HepG2 (cell line): ENCODE measurements around the gene TBC1D22A. TPM values are rescaled to one million over a fixed set of nuclear protein-coding genes. Genes with fewer than 3 reads are reported as not detected.

Experiments
- ATAC-seq: fragments of 200-7000 bp; cut with Tn5 transposase; 3 replicates; pipeline ENCODE4 v1.9.1; 2020; ENCODE audit warnings: mild to moderate bottlenecking, moderate library complexity
- BruUV-seq: library from RNA; stranded (reverse); fragments of 400-500 nt; replicated peaks from 2 replicates; lab custom pipeline; 2021; lab: Mats Ljungman, UMichigan
- CTCF ChIA-PET: fragments of 300-600 bp; formaldehyde crosslinking; extraction: SDS; loops from one replicate; lab custom pipeline; 2021; ENCODE audit warnings: low total read pairs, inconsistent platforms, low intra/inter-chr PET ratio; lab: Yijun Ruan, JAX
- POLR2A ChIA-PET: fragments of 350-600 bp; sonication (Branson Sonifier 250); formaldehyde crosslinking; loops from one replicate; lab custom pipeline; 2020; ENCODE audit warnings: antibody characterized with exemption, inconsistent platforms; lab: Yijun Ruan, JAX
- DNase-seq: peaks from one replicate; pipeline ENCODE4 v3.0.0-alpha.2; 2015; ENCODE audit warnings: low spot score
- FAIRE-seq: peaks from 3 replicates; lab custom pipeline; 2011; peaks lifted over from hg19 to GRCh38; lab: Jason Lieb, UNC
- H2AFZ ChIP-seq: one replicate; pipeline ENCODE4 v1.6.1; 2011; ENCODE audit warnings: low read length, inconsistent platforms
- H3K27ac ChIP-seq: fragments of 300-600 bp; 3 replicates; pipeline ENCODE4 v1.8.0; 2011; ENCODE audit warnings: mixed run types, mild to moderate bottlenecking, mixed read lengths, low read length, inconsistent platforms; ENCODE audit not compliant: insufficient read depth; ENCODE audit errors: extremely low read length
- H3K27me3 ChIP-seq, 2 experiments: fragments of 200-600 bp in 1 of 2; 2 replicates in 1 of 2; 3 replicates in 1 of 2; pipeline versions ENCODE4 v1.6.0 to v1.8.0; 2011; ENCODE audit warnings: low read length in 2 of 2, mild to moderate bottlenecking in 2 of 2, moderate library complexity in 2 of 2, inconsistent platforms in 1 of 2; ENCODE audit not compliant: insufficient read depth in 2 of 2, control insufficient read depth in 1 of 2
- H3K36me3 ChIP-seq, 2 experiments: fragments of 200-600 bp in 1 of 2; replicated peaks in 1 of 2; 2 replicates in 1 of 2; 3 replicates in 1 of 2; pipeline versions ENCODE4 v1.5.1 to v1.8.0; 2011; ENCODE audit warnings: low read length in 2 of 2, inconsistent platforms in 1 of 2; ENCODE audit not compliant: insufficient read depth in 2 of 2, control insufficient read depth in 1 of 2
- H3K4me1 ChIP-seq: 2 replicates; pipeline ENCODE4 v1.5.1; 2012; ENCODE audit warnings: low read length, inconsistent platforms; ENCODE audit not compliant: insufficient read depth
- H3K4me2 ChIP-seq: 2 replicates; pipeline ENCODE4 v1.6.0; 2011; ENCODE audit warnings: low read depth, low read length, inconsistent platforms
- H3K4me3 ChIP-seq, 3 experiments: fragments of 200-600 bp in 1 of 3; sonication (generic), shearing (Covaris generic) in 1 of 3; replicated peaks in 1 of 3; 2 replicates each; pipeline ENCODE4 v1.5.1; 2011 to 2016; ENCODE audit warnings: low read length in 3 of 3, inconsistent platforms in 2 of 3, low read depth in 2 of 3, mild to moderate bottlenecking in 2 of 3, control low read depth in 1 of 3, mixed read lengths in 1 of 3; ENCODE audit not compliant: insufficient read depth in 1 of 3
- H3K79me2 ChIP-seq: one replicate; pipeline ENCODE4 v1.6.1; 2011; ENCODE audit warnings: low read length, inconsistent platforms; ENCODE audit not compliant: insufficient read depth
- H3K9ac ChIP-seq: 2 replicates; pipeline ENCODE4 v1.6.0; 2011; ENCODE audit warnings: mild to moderate bottlenecking, low read depth, low read length, inconsistent platforms; ENCODE audit not compliant: insufficient read depth
- H3K9me3 ChIP-seq: 2 replicates; pipeline ENCODE4 v1.5.1; 2012; ENCODE audit warnings: mild to moderate bottlenecking, low read length
- H4K20me1 ChIP-seq: 2 replicates; pipeline ENCODE4 v1.6.0; 2011; ENCODE audit warnings: inconsistent platforms, mild to moderate bottlenecking, low read length, moderate library complexity; ENCODE audit not compliant: insufficient read depth
- BATF2 ChIP-seq: sonication (generic); formaldehyde crosslinking; IDR thresholded peaks from 2 replicates; pipeline ENCODE4 v1.8.0; 2022; ENCODE audit warnings: mild to moderate bottlenecking, missing genetic modification reagents, moderate library complexity
- FOSL2 ChIP-seq: sonication (generic); formaldehyde crosslinking; IDR thresholded peaks from 2 replicates; pipeline ENCODE4 v1.4.0; 2020; ENCODE audit warnings: missing genetic modification reagents
- FOXJ3 ChIP-seq: sonication (generic); formaldehyde crosslinking; IDR thresholded peaks from 2 replicates; pipeline ENCODE4 v1.4.0; 2020; ENCODE audit warnings: missing genetic modification reagents, mild to moderate bottlenecking, borderline replicate concordance
- GABPA ChIP-seq, 2 experiments: IDR thresholded peaks; 2 replicates each; pipeline ENCODE4 v1.6.1; 2011 to 2016; ENCODE audit warnings: low read depth in 2 of 2, low read length in 1 of 2, missing biosample characterization in 1 of 2, missing genetic modification characterization in 1 of 2
- MAFK ChIP-seq, 2 experiments: IDR thresholded peaks in 1 of 2; conservative IDR thresholded peaks in 1 of 2; 2 replicates each; pipeline ENCODE4 v1.6.1; 2011; ENCODE audit warnings: improper control_type of control experiment in 2 of 2, low read length in 2 of 2
- PCBP1 ChIP-seq: fragments of 200-400 bp; formaldehyde crosslinking; IDR thresholded peaks from 2 replicates; pipeline ENCODE4 v1.6.1; 2017; ENCODE audit warnings: mild to moderate bottlenecking, low read depth, low read length, borderline replicate concordance
- RFX1 ChIP-seq: fragments of 450-650 bp; IDR thresholded peaks from 2 replicates; pipeline ENCODE4 v1.6.1; 2017
- TEAD2 ChIP-seq: sonication (generic); formaldehyde crosslinking; IDR thresholded peaks from 2 replicates; pipeline ENCODE4 v1.9.0; 2021; ENCODE audit warnings: missing genetic modification reagents
- TOE1 ChIP-seq: sonication (generic); formaldehyde crosslinking; IDR thresholded peaks from 2 replicates; pipeline ENCODE4 v1.4.0; 2020; ENCODE audit warnings: mild to moderate bottlenecking, missing genetic modification reagents
- ZFP82 ChIP-seq: sonication (generic); formaldehyde crosslinking; IDR thresholded peaks from 2 replicates; pipeline ENCODE4 v1.5.1; 2020; ENCODE audit warnings: mild to moderate bottlenecking, missing genetic modification reagents, borderline replicate concordance
- ZNF280B ChIP-seq: sonication (generic); formaldehyde crosslinking; IDR thresholded peaks from 2 replicates; pipeline ENCODE4 v1.5.0; 2020; ENCODE audit warnings: missing genetic modification reagents, mild to moderate bottlenecking, borderline replicate concordance
- ZSCAN25 ChIP-seq: sonication (generic); formaldehyde crosslinking; IDR thresholded peaks from 2 replicates; pipeline ENCODE4 v1.8.0; 2022; ENCODE audit warnings: mild to moderate bottlenecking, missing genetic modification reagents
- WGBS: methylation state at CpG from one replicate; pipeline ENCODE4 v1.1.6; 2017; ENCODE audit warnings: low lambda C conversion rate; 5-methylcytosine and 5-hydroxymethylcytosine counted together
- in situ Hi-C: cut with HindIII; loops from 2 replicates; pipeline ENCODE4 v1.10.0; 2017; ENCODE audit warnings: low pct_unique_long_range_greater_than_20kb; ENCODE audit not compliant: extremely low pct_ligation_motif_present
- intact Hi-C: fragments of 100-400 bp; cut with micrococcal nuclease; formaldehyde crosslinking; loops from one replicate; pipeline ENCODE4 v1.10.0; 2022; ENCODE audit not compliant: unreplicated experiment
- polyA plus RNA-seq, 8 experiments: library from polyadenylated mRNA; depleted of rRNA in 3 of 8; stranded (reverse) in 7 of 8; unstranded in 1 of 8; fragments of >200 nt; fragmentation: Illumina TruSeq in 4 of 8; extraction: Trizol in 4 of 8; gene quantifications; 2 replicates each; pipeline versions ENCODE4 v1.2.1 to v1.2.3, GENCODE V29; 2011 to 2016; ENCODE audit warnings: low read depth in 4 of 8, missing spikeins in 1 of 8, mixed read lengths in 1 of 8; ENCODE audit not compliant: insufficient read depth in 1 of 8
- total RNA-seq, 5 experiments: library from RNA; depleted of rRNA; stranded (reverse); fragments of >200 nt; fragmentation: Illumina TruSeq; extraction: Trizol; gene quantifications; 2 replicates each; pipeline ENCODE4 v1.2.3, GENCODE V29; 2016; ENCODE audit warnings: low read depth in 1 of 5
- TF ChIP-seq, protein P1 (sequence below): sonication (generic); formaldehyde crosslinking; conservative IDR thresholded peaks from 2 replicates; pipeline ENCODE4 v1.4.0; 2020; ENCODE audit warnings: missing genetic modification reagents

The TBC1D22A gene
- total and polyA plus RNA-seq, 2 of the 13 experiments (the other 11 are each of a cell fraction or from before 2014, with no cell fraction given) = 17.3 to 18.0 TPM

DNA sequence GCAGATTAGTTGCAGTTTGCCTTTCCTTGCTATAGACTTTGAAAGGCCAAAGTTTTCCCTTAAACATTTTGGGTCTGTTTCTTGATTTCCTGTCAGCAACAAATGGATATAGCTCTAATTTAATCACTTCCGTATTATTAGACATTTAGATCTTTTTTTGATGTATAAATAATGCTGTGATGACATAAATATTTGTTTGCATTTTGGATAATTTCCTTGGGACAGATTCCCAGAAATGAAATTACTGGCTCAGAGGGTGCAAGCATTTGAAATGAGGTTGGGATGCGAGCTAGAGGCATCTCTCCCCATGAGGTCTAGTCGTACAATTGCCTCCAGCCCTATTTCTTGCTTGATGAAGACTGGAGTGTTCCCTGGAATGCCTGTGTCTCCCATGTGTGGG lies 94.2 kb downstream of the TBC1D22A start:
- Histone ChIP-seq H3K27me3 (no peaks in the 10 kb centered on the region), H3K4me2 (no peak overlapping the region), H3K4me3 (no peak overlapping the region), H2AFZ (no peak overlapping the region), H3K27ac (no peak overlapping the region), H3K9ac (no peak overlapping the region), H4K20me1 (no peaks in the 10 kb centered on the region; the same call in 1 of the 2 replicates), H3K4me1 (no peaks in the 10 kb centered on the region; the same call in 1 of the 2 replicates), H3K36me3 (peaks cover 0 to 3% of the 10 kb centered on the region in 2 experiments; a peak in 1 of 5 replicates), H3K79me2 (peaks cover 4% of the 10 kb centered on the region), H3K9me3 (no peaks in the 10 kb centered on the region)
- TF ChIP-seq FOXJ3 (no peak), PCBP1 (no peak), ZSCAN25 (no peak), MAFK (conservative IDR thresholded peaks at IDR 0.05 in 1 of 2, IDR thresholded peaks at IDR 0.05 in 1 of 2; ENCODE audit: low read length in 2 of 2) (peak; percentile 5 to 7; a peak in 1 of 4 replicates)
- DNase-seq (no peak), FAIRE-seq (no peak), ATAC-seq (no peak)
- intact Hi-C loops = no loop called here
- ChIA-PET CTCF (no interaction called here), POLR2A (no interaction called here)
- WGBS = over 99% methylated on average over 3 of the region's 3 CpGs
- in situ Hi-C loops = no loop called here
- BruUV-seq = no TSS peak

- H3K9me3 ChIP-seq = no peaks in the 10 kb centered on the region
- intact Hi-C loops = no loop called here
- in situ Hi-C loops = no loop called here
- POLR2A ChIA-PET = no interaction called here
- no peak for DNase-seq
- CTCF ChIA-PET = no interaction called here
- TF ChIP-seq, protein P1, sequence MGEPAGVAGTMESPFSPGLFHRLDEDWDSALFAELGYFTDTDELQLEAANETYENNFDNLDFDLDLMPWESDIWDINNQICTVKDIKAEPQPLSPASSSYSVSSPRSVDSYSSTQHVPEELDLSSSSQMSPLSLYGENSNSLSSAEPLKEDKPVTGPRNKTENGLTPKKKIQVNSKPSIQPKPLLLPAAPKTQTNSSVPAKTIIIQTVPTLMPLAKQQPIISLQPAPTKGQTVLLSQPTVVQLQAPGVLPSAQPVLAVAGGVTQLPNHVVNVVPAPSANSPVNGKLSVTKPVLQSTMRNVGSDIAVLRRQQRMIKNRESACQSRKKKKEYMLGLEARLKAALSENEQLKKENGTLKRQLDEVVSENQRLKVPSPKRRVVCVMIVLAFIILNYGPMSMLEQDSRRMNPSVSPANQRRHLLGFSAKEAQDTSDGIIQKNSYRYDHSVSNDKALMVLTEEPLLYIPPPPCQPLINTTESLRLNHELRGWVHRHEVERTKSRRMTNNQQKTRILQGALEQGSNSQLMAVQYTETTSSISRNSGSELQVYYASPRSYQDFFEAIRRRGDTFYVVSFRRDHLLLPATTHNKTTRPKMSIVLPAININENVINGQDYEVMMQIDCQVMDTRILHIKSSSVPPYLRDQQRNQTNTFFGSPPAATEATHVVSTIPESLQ (CRISPR knock-in tag) = no peak
- no peak for TF ChIP-seq TEAD2 (CRISPR knock-in tag)
- no peak for TF ChIP-seq BATF2 (CRISPR knock-in tag)
- no peak for TF ChIP-seq FOSL2
- TF ChIP-seq GABPA (IDR thresholded peaks at IDR 0.05; ENCODE audit: low read depth, low read length) = no peak
- TF ChIP-seq GABPA (CRISPR knock-in tag; IDR thresholded peaks at IDR 0.05; ENCODE audit: low read depth) = no peak
- TF ChIP-seq TOE1 (CRISPR knock-in tag) = no peak
- TF ChIP-seq ZFP82 (CRISPR knock-in tag) = no peak
- TF ChIP-seq ZNF280B = no peak
- TF ChIP-seq RFX1 = no peak
- TF ChIP-seq, all 625 proteins: peak for 0
- H3K79me2 ChIP-seq = peaks cover 8% of the 10 kb centered on the region
- H3K27me3 ChIP-seq = no peaks in the 10 kb centered on the region
- ATAC-seq (no peak), FAIRE-seq (no peak)
- H3K36me3 ChIP-seq = peaks cover 0 to 3% of the 10 kb centered on the region in 2 experiments; a peak in 1 of 5 replicates
- no peak overlapping the region for H3K27ac ChIP-seq
- H3K4me1 ChIP-seq = peaks cover 6% of the 10 kb centered on the region
- H3K4me2 ChIP-seq = no peak overlapping the region
- 96% methylated on average over 9 of the region's 9 CpGs for WGBS
- no peak overlapping the region for H3K4me3 ChIP-seq
- no peak overlapping the region for H2AFZ ChIP-seq
- no peak overlapping the region for H3K9ac ChIP-seq
- H4K20me1 ChIP-seq = no peaks in the 10 kb centered on the region; the same call in 1 of the 2 replicates
- no TSS peak for BruUV-seq
Observed at GRCh38 chr22:46857142-46857884, 94.9 kb downstream of the TBC1D22A start.
